Measurements from ENCODE around the gene LRP1B.

GRCh38 chr2:141871913-141872634, 258.7 kb downstream of the LRP1B start:
- no peak for TF ChIP-seq CTCF (IDR thresholded peaks at IDR 0.05)
- TF ChIP-seq POLR2A (IDR thresholded peaks at IDR 0.05), result no peak

Measured in right lobe of liver (tissue), 4 donors.